Activated CD4-positive, alpha-beta T cell treated with anti-CD3 and anti-CD28 coated beads, Interleukin-2, Interleukin-4, amounts not matched to agents 100 ng/mL and 50 ng/mL, durations not matched to agents 16 hours and 8 hours (primary cell): ENCODE measurements around the gene SUMF1.

ENCODE experiments used
- DNase-seq: peaks from one replicate; pipeline ENCODE4 v3.0.0-alpha.2; 2020; ENCODE audit warnings: low spot score

SUMF1 gene

GRCh38 chr3:4416427-4416945, 50.6 kb downstream of the SUMF1 start:
- DNase-seq, result no peak

GRCh38 chr3:4413467-4413866, 53.6 kb downstream of the SUMF1 start:
- DNase-seq, result no peak

- no peak for DNase-seq
These were observed 55.2 kb downstream of the SUMF1 start for GRCh38 chr3:4411833-4412232.

- no peak for DNase-seq
These were observed 55.8 kb downstream of the SUMF1 start for GRCh38 chr3:4411236-4411635.

GRCh38 chr3:4410606-4411005, 56.5 kb downstream of the SUMF1 start:
- no peak for DNase-seq

GRCh38 chr3:4409971-4410573, 57.0 kb downstream of the SUMF1 start:
- peak; percentile 70 for DNase-seq

- peak; percentile 92 for DNase-seq
These were observed 57.7 kb downstream of the SUMF1 start for GRCh38 chr3:4409415-4409814.

GRCh38 chr3:4408958-4409357, 58.1 kb downstream of the SUMF1 start:
- DNase-seq, result no peak

- DNase-seq, result no peak
These were observed 59.1 kb downstream of the SUMF1 start for GRCh38 chr3:4407941-4408340.

GRCh38 chr3:4406746-4407568, 60.1 kb downstream of the SUMF1 start:
- peak; percentile 57 for DNase-seq

GRCh38 chr3:4404881-4405280, 62.2 kb downstream of the SUMF1 start:
- DNase-seq, result no peak

GRCh38 chr3:4401441-4401840, 65.6 kb downstream of the SUMF1 start:
- DNase-seq, result peak; percentile 50

GRCh38 chr3:4399476-4399875, 67.6 kb downstream of the SUMF1 start:
- no peak for DNase-seq

- DNase-seq, result no peak
These were observed 68.2 kb downstream of the SUMF1 start for GRCh38 chr3:4398941-4399245.

GRCh38 chr3:4398120-4398940, 68.7 kb downstream of the SUMF1 start:
- no peak for DNase-seq

GRCh38 chr3:4397466-4397865, 69.6 kb downstream of the SUMF1 start:
- DNase-seq, result no peak

- DNase-seq, result no peak
These were observed 70.5 kb downstream of the SUMF1 start for GRCh38 chr3:4396542-4396941.

- no peak for DNase-seq
These were observed 71.1 kb downstream of the SUMF1 start for GRCh38 chr3:4396006-4396405.

GRCh38 chr3:4395448-4395847, 71.6 kb downstream of the SUMF1 start:
- peak; percentile 50 for DNase-seq

GRCh38 chr3:4394567-4394966, 72.5 kb downstream of the SUMF1 start:
- DNase-seq, result no peak

- DNase-seq, result peak; percentile 81
These were observed 73.0 kb downstream of the SUMF1 start for GRCh38 chr3:4394048-4394447.

GRCh38 chr3:4392992-4393391, 74.1 kb downstream of the SUMF1 start:
- DNase-seq, result no peak
